ENCODE measurements around the gene SPARCL1.

GRCh38 chr4:87444741-87445140 lies 84.4 kb downstream of the SPARCL1 start:
- TF ChIP-seq GABPA (tag; conservative IDR thresholded peaks at IDR 0.05; ENCODE audit: low read depth) (no peak), USF2 (CRISPR knock-in tag; IDR thresholded peaks at IDR 0.05) (no peak), CTCF (IDR thresholded peaks at IDR 0.05 in 2 of 3, conservative IDR thresholded peaks at IDR 0.05 in 1 of 3; ENCODE audit: insufficient read depth in 2 of 3, low read depth in 1 of 3, low read length in 3 of 3) (no peak), EP300 (IDR thresholded peaks at IDR 0.05; ENCODE audit: low read length) (no peak), POLR2AphosphoS5 (IDR thresholded peaks at IDR 0.05; ENCODE audit: control insufficient read depth, insufficient read depth, low read depth, low read length) (no peak), ELK1 (CRISPR knock-in tag; IDR thresholded peaks at IDR 0.05) (no peak), POLR2AphosphoS2 (IDR thresholded peaks at IDR 0.05; ENCODE audit: low read length) (no peak), ZBTB1 (CRISPR knock-in tag; IDR thresholded peaks at IDR 0.05; ENCODE audit: borderline replicate concordance, low read depth) (no peak), ETS1 (conservative IDR thresholded peaks at IDR 0.05; ENCODE audit: control insufficient read depth, low read depth, low read length) (no peak), KDM5B (IDR thresholded peaks at IDR 0.05; ENCODE audit: insufficient replicate concordance, low read depth, low read length) (no peak), HCFC1 (IDR thresholded peaks at IDR 0.05; ENCODE audit: low read depth, low read length) (no peak)
- TF ChIP-seq, protein P1, sequence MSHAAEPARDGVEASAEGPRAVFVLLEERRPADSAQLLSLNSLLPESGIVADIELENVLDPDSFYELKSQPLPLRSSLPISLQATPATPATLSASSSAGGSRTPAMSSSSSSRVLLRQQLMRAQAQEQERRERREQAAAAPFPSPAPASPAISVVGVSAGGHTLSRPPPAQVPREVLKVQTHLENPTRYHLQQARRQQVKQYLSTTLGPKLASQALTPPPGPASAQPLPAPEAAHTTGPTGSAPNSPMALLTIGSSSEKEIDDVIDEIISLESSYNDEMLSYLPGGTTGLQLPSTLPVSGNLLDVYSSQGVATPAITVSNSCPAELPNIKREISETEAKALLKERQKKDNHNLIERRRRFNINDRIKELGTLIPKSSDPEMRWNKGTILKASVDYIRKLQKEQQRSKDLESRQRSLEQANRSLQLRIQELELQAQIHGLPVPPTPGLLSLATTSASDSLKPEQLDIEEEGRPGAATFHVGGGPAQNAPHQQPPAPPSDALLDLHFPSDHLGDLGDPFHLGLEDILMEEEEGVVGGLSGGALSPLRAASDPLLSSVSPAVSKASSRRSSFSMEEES (CRISPR knock-in tag; IDR thresholded peaks at IDR 0.05): no peak
- TF ChIP-seq, protein P2, sequence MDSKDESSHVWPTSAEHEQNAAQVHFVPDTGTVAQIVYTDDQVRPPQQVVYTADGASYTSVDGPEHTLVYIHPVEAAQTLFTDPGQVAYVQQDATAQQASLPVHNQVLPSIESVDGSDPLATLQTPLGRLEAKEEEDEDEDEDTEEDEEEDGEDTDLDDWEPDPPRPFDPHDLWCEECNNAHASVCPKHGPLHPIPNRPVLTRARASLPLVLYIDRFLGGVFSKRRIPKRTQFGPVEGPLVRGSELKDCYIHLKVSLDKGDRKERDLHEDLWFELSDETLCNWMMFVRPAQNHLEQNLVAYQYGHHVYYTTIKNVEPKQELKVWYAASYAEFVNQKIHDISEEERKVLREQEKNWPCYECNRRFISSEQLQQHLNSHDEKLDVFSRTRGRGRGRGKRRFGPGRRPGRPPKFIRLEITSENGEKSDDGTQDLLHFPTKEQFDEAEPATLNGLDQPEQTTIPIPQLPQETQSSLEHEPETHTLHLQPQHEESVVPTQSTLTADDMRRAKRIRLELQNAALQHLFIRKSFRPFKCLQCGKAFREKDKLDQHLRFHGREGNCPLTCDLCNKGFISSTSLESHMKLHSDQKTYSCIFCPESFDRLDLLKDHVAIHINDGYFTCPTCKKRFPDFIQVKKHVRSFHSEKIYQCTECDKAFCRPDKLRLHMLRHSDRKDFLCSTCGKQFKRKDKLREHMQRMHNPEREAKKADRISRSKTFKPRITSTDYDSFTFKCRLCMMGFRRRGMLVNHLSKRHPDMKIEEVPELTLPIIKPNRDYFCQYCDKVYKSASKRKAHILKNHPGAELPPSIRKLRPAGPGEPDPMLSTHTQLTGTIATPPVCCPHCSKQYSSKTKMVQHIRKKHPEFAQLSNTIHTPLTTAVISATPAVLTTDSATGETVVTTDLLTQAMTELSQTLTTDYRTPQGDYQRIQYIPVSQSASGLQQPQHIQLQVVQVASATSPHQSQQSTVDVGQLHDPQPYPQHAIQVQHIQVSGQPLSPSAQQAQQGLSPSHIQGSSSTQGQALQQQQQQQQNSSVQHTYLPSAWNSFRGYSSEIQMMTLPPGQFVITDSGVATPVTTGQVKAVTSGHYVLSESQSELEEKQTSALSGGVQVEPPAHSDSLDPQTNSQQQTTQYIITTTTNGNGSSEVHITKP (IDR thresholded peaks at IDR 0.05; ENCODE audit: partially characterized antibody): no peak

All from K562 (cell line).